Medulla oblongata (tissue), 1 donor: ENCODE results near the gene HLA-DRA.
A peak's percentile ranks its signal among the peaks of the same experiment; 100 is the strongest.

Experiments used
- DNase-seq: peaks from one replicate; pipeline ENCODE4 v3.0.0-alpha.2; 2015; ENCODE audit errors: extremely low spot score

HLA-DRA gene

DNA sequence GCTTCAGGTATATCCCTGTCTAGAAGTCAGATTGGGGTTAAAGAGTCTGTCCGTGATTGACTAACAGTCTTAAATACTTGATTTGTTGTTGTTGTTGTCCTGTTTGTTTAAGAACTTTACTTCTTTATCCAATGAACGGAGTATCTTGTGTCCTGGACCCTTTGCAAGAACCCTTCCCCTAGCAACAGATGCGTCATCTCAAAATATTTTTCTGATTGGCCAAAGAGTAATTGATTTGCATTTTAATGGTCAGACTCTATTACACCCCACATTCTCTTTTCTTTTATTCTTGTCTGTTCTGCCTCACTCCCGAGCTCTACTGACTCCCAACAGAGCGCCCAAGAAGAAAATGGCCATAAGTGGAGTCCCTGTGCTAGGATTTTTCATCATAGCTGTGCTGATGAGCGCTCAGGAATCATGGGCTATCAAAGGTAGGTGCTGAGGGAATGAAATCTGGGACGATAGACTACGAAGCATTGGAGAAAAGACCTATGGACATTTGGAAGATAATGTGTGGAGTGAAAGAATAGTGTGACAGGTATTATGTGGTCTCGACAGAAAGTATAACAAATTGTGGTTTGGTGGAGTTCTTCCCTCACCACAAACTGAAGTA lies at the start of gene HLA-DRA:
Gene HLA-DRA, plus strand, starts transcription at position 286 of the 613 bp plus-strand sequence. Its CDS starts 64 bp downstream, at position 350.
- peak; percentile 94 for DNase-seq

DNA sequence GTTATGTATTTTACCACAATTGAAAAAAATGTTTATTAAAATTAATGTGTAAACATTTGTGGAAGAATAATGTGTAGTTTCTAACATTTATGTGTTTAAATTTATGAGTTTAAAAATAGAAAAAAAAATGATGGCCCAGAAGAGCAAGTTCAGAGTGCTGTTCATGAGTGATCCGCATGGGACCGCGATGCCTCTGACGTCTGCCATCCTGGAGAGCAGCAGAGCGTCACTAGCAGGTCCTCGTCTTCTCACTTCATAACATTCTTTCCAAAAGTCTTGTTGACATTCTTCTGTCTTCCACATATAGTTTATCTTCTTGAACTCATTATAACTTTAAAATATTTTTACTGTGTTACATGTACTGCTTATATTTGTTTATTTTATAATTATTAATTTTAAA lies 48.2 kb upstream of the HLA-DRA start:
- no peak for DNase-seq

DNA sequence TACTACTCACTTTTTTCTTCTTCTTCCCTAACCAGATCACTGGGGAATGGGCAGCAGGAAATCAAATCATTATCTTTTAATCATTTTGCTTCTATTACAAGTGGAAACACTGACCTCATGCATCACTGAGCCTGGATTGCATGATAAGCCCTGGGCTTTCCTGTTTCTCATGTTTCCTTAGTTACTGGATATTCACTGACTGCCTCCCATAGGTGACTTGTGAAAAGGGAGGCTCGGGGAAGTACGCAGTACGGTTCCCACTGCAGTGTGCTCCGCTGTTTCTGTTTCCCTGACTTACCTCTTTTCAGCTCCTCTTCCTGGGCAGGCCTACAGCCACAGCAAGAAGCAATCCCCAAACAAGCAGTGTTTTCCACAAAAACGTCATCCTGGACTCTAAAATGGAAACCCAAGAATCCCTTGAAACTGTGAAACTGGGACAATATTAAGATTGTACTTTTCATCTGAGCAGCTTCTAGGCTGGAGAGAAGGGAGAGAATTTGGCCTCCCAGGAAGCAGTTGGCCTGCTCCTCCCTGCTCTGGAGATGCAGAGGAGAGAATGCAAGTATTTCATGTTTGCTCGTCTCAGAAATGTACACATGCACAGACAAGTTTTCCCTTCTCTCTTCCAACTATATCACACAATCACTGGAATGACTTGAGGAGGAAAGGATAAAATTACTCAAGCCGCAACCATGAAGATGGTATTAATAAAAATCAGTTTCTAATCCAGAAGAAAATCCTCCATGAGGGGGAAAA lies 45.8 kb upstream of the HLA-DRA start:
- DNase-seq: no peak

DNA sequence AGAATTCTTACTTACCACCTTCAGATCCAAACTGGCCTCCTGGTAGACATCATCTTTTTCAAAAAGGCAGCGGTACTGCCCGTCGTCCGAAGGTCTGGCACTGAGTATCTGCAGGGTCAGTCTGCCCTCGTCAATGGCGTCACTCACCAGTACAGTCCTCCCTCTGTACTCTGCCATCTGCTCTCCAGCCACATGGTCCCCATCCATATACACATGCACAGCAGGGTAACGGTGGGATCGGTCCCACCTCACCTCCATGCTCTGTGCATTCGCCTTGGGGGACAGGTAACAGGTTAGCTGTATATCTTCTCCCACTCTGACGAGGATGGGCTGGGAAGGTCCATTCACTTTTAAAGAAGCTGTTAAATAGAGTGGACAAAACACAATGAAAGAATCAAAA lies 43.7 kb upstream of the HLA-DRA start:
- no peak for DNase-seq

DNA sequence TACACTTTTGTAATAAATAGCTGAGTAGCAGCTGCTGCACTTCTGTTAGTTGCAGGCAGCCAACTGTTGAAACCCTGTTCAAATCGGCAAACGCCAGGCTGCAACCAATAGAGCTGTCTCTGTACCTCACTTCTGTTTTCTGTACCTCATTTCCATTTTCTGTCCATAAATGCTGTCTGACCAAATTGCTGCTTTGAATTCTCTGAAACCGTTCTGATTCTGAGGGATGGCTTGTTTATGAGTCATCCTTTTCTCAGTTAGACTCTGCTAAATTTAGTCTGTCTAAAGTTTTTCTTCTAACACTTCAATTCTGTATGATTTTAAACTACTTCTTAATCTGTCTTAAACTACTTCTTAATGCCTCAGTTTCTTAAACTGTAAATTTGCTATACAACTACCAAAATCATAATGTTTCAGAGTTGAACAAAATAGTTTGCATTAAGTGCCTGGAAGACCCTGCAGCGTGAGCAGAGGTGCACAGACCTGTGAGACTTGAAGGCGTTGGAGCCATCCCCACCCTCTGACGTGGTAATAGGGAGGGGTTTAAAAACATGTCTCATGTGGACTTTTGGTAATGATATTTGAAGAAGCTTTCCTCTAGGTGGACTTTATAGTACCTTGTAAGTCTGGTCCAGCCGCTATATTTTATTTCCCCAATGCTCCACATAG lies 42.3 kb upstream of the HLA-DRA start:
- no peak for DNase-seq

DNA sequence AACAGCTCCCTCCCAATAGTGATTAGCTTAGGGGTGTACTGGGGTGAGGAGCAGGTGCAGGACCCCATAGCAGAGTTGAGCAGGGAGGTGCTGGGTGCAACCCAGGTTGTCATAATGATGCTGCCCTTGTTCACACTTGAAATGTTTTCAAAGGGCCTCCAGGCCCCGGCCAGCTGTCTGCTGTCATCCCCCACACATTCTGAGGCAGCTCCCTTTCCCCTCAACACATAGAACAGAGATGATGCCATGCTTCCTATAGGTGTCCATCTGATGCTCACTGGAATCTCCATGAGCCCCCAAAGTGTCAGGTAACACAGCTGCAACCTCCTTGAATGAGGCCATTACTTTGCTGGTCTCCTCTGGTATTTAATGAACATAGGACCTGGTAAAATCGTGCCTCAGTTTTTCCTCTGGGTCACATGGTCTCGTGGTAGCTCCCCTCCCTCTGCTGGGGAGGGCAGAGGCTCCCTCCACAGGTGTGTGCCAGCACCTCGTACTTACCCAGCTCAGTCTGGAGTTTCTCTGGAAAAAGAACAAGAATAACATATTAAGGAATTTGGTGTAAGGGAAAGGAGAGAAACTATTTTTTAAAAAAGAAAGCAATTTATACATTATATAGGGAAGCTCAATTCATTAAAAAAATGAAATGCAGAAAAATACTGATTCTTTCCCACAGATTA lies 38.3 kb upstream of the HLA-DRA start:
- no peak for DNase-seq

DNA sequence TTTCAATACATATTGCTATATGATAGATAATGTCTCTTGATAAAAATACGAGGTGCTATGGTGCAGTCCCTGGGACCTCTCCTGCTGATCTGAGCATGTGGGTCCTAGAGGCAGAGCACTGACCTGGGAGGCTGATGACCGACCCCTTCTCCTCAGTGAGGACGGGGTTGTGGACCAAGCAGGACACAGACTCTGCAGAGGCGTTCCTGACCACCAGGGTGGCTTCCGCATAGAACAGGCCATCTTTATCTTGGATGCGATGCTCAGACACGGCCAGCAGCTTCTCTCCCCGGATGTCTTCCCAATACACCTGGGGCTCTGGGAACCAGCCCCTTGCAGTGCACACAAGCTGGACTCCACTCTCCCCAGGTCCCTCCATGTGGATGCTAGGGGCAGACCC lies 36.9 kb upstream of the HLA-DRA start:
- DNase-seq: no peak

DNA sequence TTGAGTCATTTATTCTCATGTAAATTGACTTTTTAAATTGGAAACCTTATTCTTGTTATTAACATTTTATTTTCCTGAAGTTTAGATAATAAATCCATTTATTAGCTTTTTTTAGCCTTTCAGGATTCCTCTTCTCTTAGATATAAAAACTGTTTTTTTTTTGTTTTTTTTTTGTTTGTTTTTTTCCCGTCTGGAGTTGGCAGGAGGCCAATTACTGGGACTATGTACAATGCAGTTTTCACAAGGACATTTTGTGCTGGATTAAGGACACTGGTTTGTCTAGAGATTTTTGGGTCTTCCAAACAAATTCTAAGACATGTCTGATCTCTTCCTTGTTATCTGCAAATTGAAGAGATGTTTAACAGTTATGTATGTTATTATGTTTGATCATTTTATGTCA lies 34.0 kb upstream of the HLA-DRA start:
- DNase-seq: no peak

DNA sequence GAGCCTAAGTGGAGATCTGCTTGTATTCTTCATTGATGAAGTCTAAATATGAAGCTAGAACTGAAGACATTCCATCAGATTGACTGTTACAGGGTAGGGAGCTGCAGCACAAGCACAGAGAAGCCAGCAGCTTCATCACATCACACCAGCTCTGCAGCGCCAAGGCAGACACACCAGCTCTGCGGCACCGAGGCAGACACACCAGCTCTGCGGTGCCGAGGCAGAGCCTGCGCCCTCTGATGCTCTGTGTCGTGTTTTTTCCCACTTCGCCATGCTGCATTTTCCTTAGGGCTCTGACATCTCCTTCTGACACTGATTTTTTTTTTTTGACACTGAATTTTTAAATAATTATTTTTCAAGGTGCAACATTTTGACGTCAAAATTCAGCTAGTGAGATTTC lies 33.5 kb upstream of the HLA-DRA start:
- no peak for DNase-seq

DNA sequence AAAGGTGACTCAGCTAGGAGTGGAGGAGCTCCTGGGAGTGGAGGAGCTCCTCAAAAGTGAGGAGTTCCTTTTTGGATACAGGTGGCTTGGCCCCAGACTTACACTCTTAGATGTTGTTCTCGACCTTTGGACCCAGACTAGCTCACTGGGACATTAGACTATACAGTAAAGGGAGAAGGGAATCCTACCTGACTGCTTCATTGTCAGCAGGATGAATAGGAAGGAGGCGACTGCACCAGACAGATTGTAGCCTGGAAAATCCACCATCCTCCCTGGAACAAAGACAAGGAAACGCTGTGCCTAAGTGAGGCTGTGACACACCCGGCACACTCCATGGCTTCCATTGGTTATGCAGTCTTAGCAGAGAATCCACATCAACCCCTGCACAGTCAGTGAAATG lies 32.8 kb upstream of the HLA-DRA start, which contains the start of gene BTNL2:
Gene BTNL2, minus strand, starts transcription at position 325 of the 400 bp plus-strand sequence. Its CDS starts 58 bp downstream, at position 267.
- DNase-seq: no peak

DNA sequence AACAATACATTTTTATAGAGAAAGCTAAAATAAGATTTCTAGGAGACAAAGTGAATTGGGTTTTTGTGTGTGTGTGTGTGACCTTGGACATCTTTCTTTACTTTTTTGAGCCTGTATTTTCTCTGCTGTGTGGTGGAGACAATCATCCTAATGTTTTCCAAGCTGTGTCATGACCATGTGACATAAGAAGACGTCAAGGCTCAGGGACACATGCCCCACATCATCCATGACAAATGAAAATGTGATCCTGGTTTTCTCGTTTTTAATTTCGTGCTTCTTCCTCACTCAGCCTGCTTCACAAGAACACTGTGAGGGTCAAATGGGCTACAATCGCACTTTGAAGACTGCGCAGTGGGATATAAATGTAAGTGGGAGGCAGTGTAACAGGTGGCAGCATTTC lies 28.8 kb upstream of the HLA-DRA start:
- DNase-seq: no peak

DNA sequence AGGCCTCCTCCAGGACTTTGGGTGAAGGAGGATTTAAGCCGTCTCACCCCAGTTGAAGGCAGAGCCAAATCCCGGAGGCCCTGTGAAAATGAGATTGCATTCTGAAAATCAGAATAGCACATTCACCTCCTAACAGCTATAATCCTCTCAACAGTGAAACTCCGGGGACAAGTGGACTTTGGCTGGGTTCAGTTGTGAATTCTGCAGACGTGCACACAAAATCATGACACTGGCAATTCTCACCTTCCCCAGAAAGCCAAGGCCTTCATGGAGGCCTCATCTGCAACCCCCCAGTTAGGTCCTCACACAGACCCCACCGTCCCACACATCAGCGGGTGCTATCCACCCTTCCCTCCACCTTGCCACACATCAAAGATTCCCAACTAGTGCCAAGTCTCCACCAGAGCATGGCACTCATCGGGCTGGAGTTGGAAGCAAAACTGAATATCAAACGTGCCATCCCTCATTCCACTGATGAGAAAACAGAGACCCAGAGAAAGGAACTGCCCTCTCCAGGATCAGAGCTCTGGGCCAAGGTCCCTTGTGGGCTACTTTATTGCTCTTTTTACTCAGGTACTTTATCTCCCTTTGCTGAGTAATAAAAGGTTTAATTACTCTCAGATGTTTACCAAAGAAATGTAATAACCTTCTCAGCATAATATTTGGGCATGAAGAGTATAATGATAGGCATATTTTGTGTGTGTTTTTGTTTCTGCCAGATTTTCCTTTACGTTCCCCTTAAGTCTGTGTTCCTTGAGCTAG lies 27.9 kb upstream of the HLA-DRA start:
- no peak for DNase-seq

DNA sequence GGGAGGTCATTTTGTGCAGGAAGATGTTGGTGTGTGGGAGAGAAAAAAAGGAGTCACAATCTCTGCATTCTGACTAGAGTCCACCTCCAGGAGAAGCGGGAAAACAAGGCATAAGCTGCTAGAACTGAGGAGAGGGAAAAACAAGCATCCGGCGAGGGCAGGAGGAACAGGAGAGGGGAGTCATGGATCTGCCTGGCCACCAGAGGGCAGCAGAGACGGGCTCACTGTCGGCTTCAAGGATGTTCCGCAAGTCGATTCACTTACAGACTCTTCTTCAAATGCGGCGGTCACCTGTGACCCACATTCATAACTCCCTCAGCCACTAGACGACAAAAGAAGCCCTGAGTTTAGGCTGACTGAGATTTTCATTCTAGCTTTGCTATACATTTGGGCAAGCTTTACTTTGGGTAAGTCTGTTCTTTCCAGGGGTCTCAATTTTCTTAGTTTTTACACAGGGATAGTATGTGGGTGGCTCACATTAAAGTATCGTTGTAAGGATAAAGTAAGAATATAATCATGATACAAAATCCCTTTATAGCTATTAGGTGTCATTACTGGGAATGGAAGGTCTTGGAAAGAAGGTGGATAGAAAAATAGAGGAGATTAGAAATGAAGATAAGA lies 26.1 kb upstream of the HLA-DRA start:
- DNase-seq: peak; percentile 82

DNA sequence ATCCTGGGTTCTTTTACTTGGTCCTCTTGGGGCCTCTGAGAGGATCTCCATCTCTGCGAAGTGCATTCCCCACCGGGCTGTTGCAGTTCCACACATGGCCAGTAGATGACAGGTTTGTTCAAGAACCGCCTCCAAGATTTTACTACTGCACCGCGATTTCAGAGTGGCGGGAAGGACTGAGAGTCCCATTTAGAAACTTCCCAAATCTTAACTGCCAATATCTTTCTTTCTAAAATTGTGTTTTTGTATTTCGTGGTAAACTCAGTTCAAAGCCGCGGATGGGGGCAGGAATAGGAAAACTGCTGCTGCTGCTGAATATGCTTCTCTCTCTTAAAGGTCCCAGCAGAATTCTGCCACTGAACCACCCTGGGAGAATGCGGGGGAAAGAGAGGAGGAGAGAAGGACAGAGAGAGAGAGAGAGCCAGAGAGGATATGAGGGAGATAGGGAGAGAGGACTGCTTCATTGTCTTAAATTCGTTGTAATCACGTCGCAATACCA lies 24.1 kb upstream of the HLA-DRA start:
- DNase-seq: peak; percentile 87

DNA sequence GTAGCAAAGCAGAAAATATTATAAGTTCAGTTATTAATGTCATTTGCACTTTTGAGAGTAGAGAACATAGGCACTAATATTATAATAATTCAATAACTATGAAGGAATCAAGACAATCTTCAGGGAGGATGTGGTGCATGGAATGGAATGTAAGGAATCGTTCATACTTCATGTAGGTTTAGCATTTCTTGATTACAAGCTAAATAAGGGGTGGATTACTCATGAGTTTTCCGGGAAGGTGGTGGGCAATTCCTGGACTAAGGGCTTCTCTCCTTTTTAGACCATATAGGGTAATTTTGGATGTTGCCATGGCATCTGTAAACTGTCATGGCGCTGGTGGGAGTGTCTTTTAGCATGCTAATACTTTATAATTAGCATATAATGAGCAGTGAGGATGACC lies 23.7 kb upstream of the HLA-DRA start:
- no peak for DNase-seq

DNA sequence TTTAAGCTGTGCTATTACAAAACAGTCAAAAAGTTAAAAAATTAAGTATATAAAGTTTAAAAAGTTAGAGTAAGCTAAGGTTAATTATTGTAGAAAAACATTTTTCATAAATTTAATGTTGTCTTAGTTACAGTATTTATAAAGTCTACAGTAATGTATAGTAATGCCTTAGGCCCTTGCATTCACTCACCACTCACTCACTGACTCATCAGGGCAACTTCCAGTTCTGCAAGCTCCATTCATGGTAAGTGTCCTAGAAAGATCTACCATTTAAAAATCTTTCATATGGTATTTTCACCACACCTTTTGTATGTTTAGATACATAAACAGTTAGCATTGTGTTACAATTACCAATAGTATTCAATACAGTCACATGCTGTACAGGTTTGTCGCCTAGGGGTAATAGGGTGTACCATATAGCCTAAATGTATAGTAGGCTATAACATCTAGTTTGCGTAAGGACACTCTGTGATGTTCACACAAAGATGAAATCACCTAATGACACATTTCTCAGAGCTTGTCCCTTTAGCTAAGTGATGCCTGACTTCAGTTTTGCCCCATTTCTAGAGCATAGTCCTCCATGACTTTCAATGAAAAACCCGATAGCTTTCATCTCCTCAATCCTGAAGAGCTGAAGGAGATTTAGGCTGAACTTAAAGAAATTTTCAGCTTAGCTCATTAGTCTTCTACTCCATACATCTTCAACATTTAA lies 14.9 kb upstream of the HLA-DRA start:
- no peak for DNase-seq

DNA sequence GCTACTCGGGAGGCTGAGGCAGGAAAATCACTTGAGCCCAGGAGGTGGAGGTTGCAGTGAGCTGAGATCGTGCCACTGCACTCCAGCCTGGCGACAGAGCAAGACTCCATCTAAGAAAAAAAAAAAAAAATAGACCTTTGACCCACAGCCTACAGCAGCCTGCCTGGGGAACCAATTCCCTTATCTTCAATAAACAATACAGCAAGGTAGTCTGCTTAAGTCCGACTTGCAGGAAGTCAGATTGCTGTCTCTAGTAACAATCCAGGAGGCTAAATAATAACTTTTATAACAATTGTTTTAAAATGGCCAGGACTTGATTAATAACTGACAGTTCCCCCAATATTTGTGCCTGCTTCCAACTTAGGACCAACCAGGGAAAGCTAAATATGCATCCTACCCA lies 13.3 kb upstream of the HLA-DRA start:
- no peak for DNase-seq

DNA sequence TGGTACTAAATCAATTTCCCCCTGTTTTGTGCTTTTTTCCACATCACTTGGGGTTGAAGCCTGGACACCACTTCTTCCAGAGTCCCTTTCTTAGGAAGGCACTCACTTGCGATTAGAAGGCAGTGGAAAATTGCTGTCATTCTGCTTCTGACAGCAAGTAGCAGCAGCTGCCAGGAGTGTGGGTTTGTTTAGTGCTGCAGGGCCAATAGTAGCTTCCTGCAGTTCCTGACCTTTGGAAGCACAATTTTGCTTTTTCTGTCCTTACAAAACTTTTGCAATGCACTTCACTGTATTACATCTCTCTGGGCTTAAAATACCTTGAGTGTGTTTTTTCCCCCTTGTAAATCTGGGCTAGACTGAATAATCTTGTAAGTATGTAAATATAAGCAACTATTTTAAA lies 12.5 kb upstream of the HLA-DRA start:
- no peak for DNase-seq

DNA sequence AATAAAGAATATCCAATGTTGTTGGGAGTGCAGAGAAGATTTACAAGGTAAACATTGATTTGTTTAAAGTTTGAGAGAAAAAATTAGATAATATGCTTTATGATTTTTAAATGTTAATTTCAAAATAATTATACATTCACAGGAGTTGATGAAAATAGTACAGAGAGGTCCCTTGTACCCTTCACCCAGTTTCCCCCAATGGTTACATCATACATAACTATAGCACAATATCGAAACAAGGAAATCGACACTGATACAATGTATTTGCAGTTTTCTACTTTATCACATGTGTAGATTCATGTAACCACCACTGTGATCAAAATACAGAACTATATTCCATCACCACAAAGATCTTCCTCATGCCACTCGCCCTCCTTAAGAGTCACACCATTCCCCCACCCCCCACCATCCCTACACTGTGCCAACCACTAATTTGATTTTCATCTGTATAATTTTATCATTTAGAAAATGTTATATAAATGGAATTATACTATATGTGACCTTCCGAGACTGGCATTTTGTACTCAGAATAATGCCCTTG lies 11.7 kb upstream of the HLA-DRA start:
- DNase-seq: no peak

DNA sequence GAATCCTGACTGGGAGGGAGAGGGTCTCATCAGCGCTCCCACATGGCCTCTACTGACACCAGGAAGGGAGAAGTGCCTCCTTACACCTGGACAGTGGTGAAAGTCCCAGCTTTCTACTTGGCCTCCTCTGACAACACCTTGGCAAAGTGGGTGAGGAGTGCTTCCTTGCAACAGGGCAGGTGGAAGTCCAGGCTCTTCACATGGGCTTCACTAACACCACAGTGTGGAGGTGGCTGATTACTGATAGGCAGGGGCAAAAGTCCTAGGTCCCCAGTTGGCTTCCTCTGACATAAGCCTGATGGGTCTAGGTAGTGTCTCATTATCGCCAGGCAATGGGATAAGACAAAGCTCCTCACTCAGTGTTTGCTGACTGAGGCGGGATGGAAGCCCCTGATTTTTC lies 9.5 kb upstream of the HLA-DRA start:
- DNase-seq: no peak
